HG03196 (cell line): ENCODE data around the gene SLC4A5.

Source experiments
- ATAC-seq: cut with Tn5 transposase; IDR thresholded peaks from one replicate; pipeline ENCODE4 v1.9.1; 2021; ENCODE audit not compliant: unreplicated experiment

SLC4A5 gene

GRCh38 chr2:74278694-74279093, 64.5 kb downstream of the SLC4A5 start:
- no peak for ATAC-seq

- ATAC-seq, result no peak
Observed at GRCh38 chr2:74278176-74278575, 65.0 kb downstream of the SLC4A5 start.

- ATAC-seq, result no peak
Observed at GRCh38 chr2:74275228-74275627, 68.0 kb downstream of the SLC4A5 start.

GRCh38 chr2:74269667-74270066, 73.5 kb downstream of the SLC4A5 start:
- ATAC-seq, result no peak

DNA sequence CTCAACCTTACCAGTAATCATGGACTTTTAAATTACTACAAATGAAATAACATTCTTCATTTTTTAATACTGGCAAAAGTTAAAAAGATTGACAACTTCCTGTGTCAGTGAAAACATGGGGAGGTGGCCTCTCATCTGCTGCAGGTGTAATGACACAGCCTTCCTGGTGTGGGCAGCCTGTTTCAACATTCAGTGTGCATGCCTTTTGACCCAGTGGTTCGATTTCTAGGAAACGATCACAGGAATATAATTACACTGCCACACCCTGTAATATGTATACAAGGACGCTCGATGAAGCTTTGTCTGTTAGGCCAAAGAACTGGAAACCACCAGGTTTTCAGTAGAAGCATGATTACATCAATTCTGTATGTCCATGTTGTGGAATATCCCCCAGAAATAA, 76.1 kb downstream of the SLC4A5 start:
- ATAC-seq, result no peak

DNA sequence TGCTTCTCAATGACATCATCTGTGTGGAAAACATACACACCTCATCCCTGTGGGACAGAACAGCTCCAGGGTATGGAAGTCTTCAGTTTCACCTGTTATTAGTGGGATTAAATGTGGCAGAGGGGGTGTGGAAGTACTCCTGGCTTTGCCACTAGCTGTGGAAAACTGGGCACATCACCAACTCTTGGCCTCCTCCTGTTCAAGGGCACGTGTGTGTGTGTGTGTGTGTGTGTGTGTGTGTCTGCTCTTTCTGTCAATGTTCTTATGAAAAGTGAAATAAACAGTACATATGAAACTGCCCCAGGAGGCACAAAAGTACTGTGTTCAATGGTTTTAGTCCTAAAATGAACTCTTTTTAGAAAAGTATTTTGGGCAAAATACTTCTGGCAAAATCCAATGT, 78.9 kb downstream of the SLC4A5 start:
- ATAC-seq, result no peak

DNA sequence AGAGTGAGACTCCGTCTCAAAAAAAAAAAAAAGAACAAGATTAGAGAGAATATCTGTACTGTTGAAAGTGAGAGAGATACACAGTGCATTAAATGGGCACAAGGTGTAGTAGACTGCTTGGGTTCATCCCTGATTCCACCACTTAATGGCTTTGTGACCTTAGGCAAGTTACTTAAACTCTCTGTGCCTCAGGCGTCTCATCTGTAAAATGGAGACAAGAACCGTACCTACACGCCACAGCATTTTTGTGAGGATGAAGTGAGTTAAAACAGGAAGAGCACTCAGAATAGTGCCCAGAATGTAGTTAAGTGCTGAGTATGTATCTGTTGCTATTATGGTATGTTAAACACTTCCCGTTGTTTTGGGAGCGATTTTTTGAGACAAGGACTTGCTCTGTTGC, 80.5 kb downstream of the SLC4A5 start:
- ATAC-seq, result no peak

DNA sequence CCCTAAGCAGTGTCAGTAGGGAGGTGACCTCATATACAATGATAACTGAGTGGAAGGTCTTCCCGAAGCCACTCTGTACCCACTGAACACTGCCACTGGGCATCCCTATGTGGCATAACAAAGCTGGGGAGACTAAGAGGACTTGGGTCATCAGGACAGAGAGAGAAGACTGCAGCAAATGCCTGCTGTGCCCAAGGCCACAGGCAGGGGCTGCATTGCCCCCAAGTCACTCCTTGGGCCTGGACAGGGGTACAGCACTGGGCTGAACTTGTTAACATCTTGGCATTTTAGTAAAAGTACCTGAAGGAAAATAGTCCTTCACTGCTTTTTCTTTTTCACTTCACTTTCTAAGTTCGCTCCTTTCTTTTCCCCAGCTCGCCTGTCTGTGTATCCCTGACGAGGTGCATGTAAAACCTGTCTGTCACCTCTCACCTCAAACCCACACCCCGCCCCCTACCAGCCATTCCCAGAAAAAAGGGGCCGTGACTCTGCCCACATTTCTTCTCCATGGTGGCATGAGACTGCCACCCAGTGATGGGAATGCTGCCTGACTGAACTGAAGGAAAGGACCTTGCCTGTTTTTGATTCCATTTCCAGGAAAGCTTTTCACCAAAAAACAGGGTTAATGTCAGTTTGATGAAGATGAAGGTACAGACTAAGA, 81.9 kb downstream of the SLC4A5 start:
- ATAC-seq, result no peak

GRCh38 chr2:74260495-74260894, 82.7 kb downstream of the SLC4A5 start:
- ATAC-seq, result no peak

DNA sequence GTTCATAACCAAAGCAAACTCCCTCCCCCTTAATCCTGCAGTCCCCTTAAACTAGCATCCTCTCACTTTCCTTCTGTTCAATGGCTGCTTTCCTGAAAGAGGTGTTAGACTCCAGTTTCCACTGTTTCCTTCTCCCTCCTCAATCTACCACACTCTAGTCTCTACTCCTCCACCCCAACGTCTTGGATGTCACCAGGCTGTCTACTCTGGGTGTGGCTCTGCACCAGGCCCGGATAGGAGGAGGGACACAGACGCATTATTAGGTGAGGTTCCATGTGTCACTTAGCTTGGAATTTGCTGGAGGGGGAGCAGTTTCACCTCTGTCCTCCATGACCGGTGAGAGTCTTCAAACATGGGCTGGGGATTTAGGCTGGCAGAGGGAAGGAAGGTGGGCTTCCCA, 83.5 kb downstream of the SLC4A5 start:
- ATAC-seq, result no peak

DNA sequence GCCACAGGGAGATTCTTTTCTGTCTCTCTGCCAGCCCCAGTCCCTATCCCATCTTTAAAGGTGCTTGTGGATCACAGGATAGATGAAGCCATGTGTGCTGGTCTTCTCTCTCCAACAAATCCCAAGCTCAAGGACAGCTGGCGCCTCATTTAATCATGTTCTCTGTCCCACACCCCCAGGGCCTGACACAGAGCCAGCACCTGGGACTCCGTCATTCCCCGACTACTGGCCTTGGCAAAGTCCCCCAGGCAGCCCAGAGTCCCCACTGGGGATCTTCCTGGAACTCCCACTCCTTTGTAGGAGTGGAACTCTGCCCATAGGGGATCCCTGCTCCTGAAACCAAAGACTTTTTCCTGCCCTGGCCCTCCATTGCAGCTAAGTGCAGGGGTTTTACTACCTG, 84.0 kb downstream of the SLC4A5 start:
- ATAC-seq, result no peak

GRCh38 chr2:74255660-74256213, 87.5 kb downstream of the SLC4A5 start:
- no peak for ATAC-seq

- no peak for ATAC-seq
Observed at GRCh38 chr2:74253971-74254310, 89.3 kb downstream of the SLC4A5 start.

DNA sequence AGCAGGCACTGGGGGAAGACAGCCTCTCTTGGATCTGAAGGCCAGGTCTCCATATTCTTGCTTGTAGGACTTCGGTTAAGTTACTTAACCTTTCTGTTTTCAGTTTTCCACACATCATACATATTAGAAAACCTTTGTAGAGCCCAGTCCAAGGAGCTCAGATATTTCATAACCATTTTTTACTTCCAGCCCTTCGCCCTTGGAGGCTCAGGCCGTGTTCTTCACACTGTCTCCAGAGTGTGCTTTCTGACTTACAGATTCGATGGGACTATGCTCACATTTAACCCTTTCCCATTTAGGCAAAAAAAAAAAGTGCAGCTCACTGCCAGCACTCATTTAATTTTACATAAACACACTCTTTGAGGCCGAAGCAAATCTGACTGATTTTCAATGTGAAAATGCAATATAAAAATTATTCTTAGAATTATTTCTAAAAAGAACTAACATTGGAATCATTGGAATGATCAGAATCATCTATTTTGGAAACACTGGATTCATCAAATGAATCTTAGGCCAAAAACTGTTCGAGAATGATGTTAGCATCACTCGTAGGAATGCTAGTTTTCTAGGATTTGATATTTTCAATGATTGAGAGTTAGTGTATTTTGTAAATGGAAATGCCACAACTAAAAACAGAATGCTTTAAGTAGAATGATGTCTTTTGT, 89.8 kb downstream of the SLC4A5 start:
- no peak for ATAC-seq

DNA sequence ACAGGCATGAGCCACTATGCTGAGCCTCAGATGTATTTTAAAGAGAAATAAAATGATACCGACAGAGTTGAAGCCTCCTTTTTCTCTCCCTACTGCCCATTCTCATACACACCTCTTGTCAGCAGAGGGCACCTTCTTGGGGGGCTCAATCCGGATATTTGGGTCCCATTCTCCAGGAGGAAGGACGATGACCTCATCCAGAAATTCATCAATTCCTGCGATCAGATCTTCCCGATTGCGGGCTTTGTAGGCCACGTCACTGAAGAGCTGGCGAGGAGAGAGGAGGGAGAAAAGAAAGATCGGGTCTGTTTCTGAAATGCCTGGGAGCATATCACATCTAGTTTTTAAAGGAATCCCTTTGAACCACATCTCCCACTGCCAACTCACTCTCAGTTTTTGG, 90.4 kb downstream of the SLC4A5 start:
- ATAC-seq, result no peak

DNA sequence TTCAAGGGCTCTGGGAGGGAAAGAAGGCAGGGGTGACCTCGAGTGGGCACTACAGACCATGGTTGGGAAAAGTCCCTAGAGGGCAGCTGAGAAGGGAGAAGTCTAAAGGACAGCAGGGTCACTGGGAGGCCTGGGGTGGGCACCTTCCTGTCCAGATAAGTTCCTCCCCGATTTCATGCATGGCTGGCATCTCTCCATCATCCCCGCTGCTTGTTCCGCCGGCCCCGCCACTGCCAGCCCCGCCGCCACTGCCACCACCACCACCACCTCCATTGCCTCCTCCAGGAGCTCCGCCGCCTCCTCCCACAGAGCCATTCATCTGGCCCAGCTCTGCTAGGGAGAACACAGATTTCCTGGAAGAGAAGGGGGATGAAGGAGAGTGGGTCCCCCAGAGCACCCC, 91.2 kb downstream of the SLC4A5 start:
- no peak for ATAC-seq

DNA sequence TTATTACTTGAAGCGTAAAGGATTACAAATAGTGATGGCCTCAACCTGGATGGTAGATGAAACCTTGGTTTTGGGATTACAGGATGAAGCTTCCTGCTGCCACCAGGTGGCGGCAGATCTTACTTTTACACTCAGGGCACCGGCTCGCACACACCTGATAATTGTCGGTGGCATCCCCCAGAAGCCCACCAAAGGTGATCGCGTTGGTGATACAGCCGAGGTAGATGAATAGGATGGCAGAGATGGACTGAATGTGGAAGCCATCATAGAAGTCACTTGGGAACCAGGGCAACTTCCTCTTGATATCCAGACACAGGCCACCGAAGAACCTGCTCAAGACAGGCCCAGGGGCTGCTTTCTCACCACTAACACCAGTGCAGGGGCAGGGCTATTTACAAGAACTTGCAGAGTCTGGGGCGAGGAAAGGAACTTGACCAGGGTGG, 93.0 kb downstream of the SLC4A5 start:
- no peak for ATAC-seq

- no peak for ATAC-seq
Observed at GRCh38 chr2:74249406-74250122, 93.7 kb downstream of the SLC4A5 start.

- ATAC-seq, result no peak
Observed at GRCh38 chr2:74246496-74247195, 96.6 kb downstream of the SLC4A5 start.

DNA sequence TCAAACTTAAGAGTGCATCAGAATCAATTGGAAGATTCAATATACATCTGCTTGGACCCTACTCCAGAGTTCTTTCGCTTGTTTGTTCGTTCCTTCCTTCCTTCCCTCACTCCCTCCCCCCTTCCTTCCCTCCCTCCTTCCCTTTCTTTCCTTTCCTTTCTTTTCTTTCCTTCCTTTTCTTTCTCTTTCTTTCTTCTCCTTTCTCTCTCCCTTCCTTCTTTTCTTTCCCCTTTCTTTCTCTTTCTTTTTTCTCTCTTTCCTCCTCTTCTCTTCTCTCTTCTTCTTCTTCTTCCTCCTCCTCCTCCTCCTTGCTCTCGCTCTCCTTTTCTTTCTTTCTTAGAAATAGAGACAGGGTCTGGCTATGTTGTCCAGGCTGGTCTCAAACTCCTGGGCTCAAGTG, 98.9 kb downstream of the SLC4A5 start:
- no peak for ATAC-seq

DNA sequence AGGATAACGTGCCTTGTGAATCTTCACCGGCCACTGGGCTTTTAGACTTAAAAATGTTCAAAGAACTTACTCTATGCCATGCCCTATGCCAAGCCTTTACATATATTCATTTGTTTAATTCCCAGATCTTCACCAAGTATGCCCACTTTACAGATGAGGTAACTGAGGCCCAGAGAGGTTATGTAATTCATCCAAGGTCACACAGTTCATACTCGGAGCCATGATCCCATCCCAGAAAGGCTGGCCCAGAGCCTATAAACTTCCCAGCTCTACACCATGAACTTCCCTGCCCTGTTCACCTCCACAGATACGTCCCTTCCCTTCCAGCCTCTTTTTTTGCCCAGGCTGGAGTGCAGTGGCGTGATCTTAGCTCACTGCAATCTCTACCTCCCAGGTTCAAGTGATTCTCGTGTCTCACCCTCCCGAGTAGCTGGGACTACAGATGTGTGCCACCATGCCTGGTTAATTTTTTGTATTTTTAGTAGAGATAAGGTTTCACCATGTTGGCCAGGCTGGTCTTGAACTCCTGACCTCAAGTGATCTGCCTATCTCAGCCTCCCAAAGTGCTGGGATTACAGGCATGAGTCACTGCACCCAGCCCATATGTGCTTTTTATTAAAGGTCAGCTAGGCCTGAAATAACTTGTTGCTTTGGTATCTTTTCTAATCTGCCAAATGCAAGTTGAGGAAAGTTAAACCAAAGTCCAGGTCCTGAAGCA, 100.7 kb downstream of the SLC4A5 start:
- ATAC-seq, result no peak
